ENCODE results near the gene GTF3A.

DNA sequence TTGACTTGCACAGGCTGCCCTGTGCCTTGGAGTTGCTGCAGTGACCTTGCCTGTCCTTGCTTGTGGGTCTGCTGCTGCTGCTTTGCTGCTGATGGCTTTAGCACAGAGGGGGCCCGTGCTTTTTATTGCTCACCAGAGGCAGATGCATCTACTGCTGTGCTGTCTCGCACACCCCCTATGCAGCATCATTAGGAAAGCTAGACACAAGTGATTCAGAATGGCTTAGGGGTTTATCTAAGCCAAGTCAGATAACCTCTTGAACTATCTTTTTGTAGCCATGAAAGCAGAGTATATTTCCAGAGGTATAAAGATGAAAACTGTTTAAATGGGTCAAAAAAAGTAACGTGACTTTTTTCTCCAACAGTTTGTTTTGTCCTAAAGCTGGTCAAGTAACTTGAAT is 7.8 kb downstream of the GTF3A start:
- no peak for TF ChIP-seq EZH2 (IDR thresholded peaks at IDR 0.05; ENCODE audit: borderline replicate concordance, low read depth, low read length, poor library complexity, severe bottlenecking)
- TF ChIP-seq, protein P1, sequence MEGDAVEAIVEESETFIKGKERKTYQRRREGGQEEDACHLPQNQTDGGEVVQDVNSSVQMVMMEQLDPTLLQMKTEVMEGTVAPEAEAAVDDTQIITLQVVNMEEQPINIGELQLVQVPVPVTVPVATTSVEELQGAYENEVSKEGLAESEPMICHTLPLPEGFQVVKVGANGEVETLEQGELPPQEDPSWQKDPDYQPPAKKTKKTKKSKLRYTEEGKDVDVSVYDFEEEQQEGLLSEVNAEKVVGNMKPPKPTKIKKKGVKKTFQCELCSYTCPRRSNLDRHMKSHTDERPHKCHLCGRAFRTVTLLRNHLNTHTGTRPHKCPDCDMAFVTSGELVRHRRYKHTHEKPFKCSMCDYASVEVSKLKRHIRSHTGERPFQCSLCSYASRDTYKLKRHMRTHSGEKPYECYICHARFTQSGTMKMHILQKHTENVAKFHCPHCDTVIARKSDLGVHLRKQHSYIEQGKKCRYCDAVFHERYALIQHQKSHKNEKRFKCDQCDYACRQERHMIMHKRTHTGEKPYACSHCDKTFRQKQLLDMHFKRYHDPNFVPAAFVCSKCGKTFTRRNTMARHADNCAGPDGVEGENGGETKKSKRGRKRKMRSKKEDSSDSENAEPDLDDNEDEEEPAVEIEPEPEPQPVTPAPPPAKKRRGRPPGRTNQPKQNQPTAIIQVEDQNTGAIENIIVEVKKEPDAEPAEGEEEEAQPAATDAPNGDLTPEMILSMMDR (conservative IDR thresholded peaks at IDR 0.05; ENCODE audit: low read depth, low read length): no peak
